Right renal pelvis (tissue), 4 donors: ENCODE results near the gene GRID1. TPM values are rescaled to one million over a fixed set of nuclear protein-coding genes. Genes with fewer than 3 reads are reported as not detected.

Experiments
- DNase-seq, 4 donors: peaks; one replicate each; pipeline ENCODE4 v3.0.0-alpha.2; 2013; ENCODE audit warnings: low read depth in 4 of 4, low spot score in 3 of 4, missing footprints in 1 of 4
- polyA plus RNA-seq, 4 donors: library from polyadenylated mRNA; unstranded; fragments of 120-200 nt; gene quantifications; one replicate each; pipeline ENCODE4 v1.2.1, GENCODE V29; 2013; ENCODE audit not compliant: insufficient read length in 4 of 4

The GRID1 gene
- polyA plus RNA-seq, 4 donors: 1.5 to 2.3 (median 2.1) TPM

- no peak for DNase-seq
Observed at GRCh38 chr10:85832988-85833387, 533.6 kb downstream of the GRID1 start.

- no peak for DNase-seq
Observed at GRCh38 chr10:85831422-85831821, 535.2 kb downstream of the GRID1 start.

GRCh38 chr10:85826377-85826776, 540.2 kb downstream of the GRID1 start:
- no peak for DNase-seq

GRCh38 chr10:85811405-85811804, 555.2 kb downstream of the GRID1 start:
- DNase-seq: no peak

GRCh38 chr10:85810674-85811073, 555.9 kb downstream of the GRID1 start:
- no peak for DNase-seq

GRCh38 chr10:85795460-85795859, 571.1 kb downstream of the GRID1 start:
- DNase-seq: no peak

- DNase-seq: no peak
Observed at GRCh38 chr10:85794553-85794952, 572.0 kb downstream of the GRID1 start.

GRCh38 chr10:85792533-85792858, 574.1 kb downstream of the GRID1 start:
- DNase-seq: no peak

GRCh38 chr10:85791818-85792532, 574.6 kb downstream of the GRID1 start:
- no peak for DNase-seq

GRCh38 chr10:85789982-85790789, 576.4 kb downstream of the GRID1 start:
- DNase-seq: no peak

- no peak for DNase-seq
Observed at GRCh38 chr10:85789125-85789524, 577.5 kb downstream of the GRID1 start.

GRCh38 chr10:85788570-85788969, 578.0 kb downstream of the GRID1 start:
- no peak for DNase-seq

GRCh38 chr10:85787881-85788280, 578.7 kb downstream of the GRID1 start:
- no peak for DNase-seq

GRCh38 chr10:85787393-85787792, 579.2 kb downstream of the GRID1 start:
- DNase-seq: no peak

GRCh38 chr10:85786401-85786899, 580.1 kb downstream of the GRID1 start:
- no peak for DNase-seq

- no peak for DNase-seq
Observed at GRCh38 chr10:85784792-85785191, 581.8 kb downstream of the GRID1 start.

- no peak for DNase-seq
Observed at GRCh38 chr10:85781404-85781803, 585.2 kb downstream of the GRID1 start.

- DNase-seq: no peak
Observed at GRCh38 chr10:85778074-85778473, 588.5 kb downstream of the GRID1 start.

GRCh38 chr10:85767891-85768290, 598.7 kb downstream of the GRID1 start:
- DNase-seq: no peak

GRCh38 chr10:85764108-85764507, 602.5 kb downstream of the GRID1 start:
- DNase-seq: no peak

- no peak for DNase-seq
Observed at GRCh38 chr10:85761906-85762445, 604.6 kb downstream of the GRID1 start.
